GM12864 (cell line): Measurements from ENCODE around the gene SEMA3B.

Experiments used
- DNase-seq: peaks from one replicate; pipeline ENCODE4 v3.0.0-alpha.2; 2011; ENCODE audit warnings: low read depth
- H3K4me3 ChIP-seq: 2 replicates; pipeline ENCODE4 v1.5.1; 2011; ENCODE audit warnings: mild to moderate bottlenecking, low read depth, low read length, control low read depth
- TF ChIP-seq, protein P1 (sequence below): IDR thresholded peaks from 2 replicates; pipeline ENCODE4 v1.5.1; 2011; ENCODE audit warnings: low read depth, mild to moderate bottlenecking, moderate library complexity, low read length, control low read depth, inconsistent platforms; ENCODE audit errors: missing control alignments

The SEMA3B gene

DNA sequence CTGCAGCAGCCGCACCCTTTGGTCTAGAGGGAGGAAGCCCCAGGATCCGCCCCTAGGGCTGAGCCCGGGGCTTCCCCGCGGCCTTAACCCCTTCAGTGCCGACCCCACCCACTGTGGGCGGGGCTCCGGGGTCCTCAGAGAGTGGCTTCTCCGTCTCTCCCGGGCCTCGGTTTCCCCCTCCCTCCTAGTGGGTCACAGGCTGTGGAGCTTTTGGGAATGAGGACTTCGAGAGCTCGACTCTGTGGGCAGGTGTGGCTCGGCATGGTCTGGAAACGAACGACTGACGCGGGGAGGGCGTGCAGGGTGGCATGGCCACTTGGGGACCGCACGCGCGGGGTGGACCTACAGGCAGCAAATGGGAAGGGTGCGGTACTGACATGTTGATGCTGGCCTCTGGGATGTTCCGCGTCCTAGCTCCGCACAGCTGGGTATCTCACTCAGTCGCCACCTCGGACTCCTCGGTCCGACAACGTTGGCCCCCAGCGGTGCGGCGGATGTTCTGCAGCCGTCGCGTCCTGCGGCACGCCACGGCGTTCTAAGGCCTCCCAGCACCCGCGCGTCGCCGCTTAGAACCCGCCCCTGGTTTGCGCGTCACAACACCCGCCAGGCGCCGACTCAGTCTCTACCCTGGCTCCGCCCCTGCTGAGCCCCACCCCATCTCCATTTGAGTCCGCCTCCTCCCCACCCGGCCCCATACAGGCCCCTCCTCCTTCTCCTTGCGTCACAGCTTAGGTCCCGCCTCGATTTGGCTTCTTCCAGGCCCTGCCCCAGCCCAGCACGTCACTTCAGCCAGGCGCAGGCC, 30.1 kb downstream of the SEMA3B start, which contains the start of the genes HYAL3 and NAA80:
TSS of gene HYAL3 (minus strand) at position 570 of the 802 bp plus-strand sequence. CDS start 3,803 bp downstream, outside the sequence.
TSS of gene NAA80 (minus strand) at position 570 of the 802 bp plus-strand sequence. CDS start 1,942 bp downstream, outside the sequence.
- TF ChIP-seq, protein P1, sequence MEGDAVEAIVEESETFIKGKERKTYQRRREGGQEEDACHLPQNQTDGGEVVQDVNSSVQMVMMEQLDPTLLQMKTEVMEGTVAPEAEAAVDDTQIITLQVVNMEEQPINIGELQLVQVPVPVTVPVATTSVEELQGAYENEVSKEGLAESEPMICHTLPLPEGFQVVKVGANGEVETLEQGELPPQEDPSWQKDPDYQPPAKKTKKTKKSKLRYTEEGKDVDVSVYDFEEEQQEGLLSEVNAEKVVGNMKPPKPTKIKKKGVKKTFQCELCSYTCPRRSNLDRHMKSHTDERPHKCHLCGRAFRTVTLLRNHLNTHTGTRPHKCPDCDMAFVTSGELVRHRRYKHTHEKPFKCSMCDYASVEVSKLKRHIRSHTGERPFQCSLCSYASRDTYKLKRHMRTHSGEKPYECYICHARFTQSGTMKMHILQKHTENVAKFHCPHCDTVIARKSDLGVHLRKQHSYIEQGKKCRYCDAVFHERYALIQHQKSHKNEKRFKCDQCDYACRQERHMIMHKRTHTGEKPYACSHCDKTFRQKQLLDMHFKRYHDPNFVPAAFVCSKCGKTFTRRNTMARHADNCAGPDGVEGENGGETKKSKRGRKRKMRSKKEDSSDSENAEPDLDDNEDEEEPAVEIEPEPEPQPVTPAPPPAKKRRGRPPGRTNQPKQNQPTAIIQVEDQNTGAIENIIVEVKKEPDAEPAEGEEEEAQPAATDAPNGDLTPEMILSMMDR = peak; percentile 55
- H3K4me3 ChIP-seq = peak within 1 kb of the TSS; percentile 75
- DNase-seq = peak; percentile 96

DNA sequence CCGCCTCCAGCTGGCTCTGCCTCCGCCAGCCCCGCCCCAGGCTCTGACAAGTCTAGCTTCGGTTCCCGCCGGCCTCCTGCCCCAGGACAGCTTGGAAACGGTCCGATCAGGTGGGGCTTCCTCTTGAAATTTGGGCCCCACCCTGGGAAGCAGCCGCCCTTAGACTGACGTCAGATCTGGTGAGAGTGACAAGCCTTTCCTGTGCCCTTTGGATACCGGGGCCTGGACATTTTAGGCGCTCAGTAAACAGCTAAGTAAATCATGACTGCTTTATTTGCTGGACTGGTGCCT, 30.6 kb downstream of the SEMA3B start:
- DNase-seq = no peak
- peak overlapping the region; percentile 62 for H3K4me3 ChIP-seq
- TF ChIP-seq, protein P1 = no peak

DNA sequence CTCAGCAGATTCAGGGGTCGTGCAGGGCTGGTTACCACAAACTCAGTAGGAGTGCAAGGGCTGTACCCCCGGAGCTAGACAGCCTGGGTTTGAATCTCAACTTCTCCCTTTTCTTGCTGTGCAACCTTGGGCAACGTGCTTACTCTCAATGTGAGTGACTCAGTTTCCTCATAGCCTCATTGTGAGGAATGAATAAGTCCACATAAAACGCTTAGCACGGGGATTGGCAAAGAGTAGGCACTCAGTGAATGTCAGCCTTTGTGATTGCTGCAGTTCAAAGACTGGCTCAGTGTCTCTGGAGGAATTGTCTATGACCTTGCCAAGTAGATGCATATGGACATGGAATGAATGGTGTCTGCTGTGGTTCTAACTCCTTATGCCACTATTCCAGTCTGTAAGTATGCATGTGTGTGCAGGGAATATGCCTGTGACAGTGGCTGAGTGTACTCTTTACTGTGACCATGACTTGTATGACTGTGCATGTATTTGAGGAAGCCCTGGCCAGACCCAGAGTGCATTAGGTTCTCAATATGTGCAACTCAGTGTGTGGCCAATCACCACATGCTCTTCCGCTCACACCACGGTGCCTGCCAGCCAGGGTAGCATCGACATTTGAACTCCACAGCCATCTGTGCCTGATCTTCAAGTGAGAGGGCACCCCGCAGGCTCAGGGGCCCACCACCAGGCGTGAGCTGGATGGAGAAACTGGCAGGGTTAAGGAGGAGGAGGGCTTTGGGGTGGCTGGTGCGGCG, 31.2 kb downstream of the SEMA3B start:
- no peak for DNase-seq
- TF ChIP-seq, protein P1 = no peak
- peak overlapping the region; percentile 62 for H3K4me3 ChIP-seq

DNA sequence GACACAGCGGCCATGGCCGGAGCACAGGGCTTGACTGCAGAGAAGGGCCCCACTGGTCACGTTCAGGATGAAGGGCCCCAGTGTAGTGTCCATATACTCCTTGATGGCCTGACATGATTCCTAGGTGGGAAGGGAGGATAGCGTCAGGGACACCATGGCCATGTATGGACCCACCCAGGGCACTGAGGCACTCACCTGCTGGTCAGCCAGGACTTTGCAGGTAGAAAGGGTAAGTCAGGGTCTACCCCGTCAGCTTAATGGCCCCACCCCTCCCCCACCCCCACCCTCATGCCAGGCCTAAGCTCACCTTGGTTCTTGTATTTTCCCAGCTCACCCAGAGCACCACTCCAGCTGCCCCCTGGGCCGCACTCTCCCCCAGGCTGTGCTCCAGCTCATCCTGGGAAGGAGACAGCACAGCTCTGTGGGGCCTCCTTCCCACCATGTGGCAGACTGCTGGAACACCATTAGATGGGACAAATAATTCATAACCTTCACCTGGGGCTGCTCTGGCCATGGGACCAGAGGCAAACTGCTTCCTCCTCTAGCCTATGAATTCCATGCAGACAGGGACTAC, 31.8 kb downstream of the SEMA3B start:
- DNase-seq = no peak
- H3K4me3 ChIP-seq = peak overlapping the region; percentile 62
- TF ChIP-seq, protein P1 = no peak

DNA sequence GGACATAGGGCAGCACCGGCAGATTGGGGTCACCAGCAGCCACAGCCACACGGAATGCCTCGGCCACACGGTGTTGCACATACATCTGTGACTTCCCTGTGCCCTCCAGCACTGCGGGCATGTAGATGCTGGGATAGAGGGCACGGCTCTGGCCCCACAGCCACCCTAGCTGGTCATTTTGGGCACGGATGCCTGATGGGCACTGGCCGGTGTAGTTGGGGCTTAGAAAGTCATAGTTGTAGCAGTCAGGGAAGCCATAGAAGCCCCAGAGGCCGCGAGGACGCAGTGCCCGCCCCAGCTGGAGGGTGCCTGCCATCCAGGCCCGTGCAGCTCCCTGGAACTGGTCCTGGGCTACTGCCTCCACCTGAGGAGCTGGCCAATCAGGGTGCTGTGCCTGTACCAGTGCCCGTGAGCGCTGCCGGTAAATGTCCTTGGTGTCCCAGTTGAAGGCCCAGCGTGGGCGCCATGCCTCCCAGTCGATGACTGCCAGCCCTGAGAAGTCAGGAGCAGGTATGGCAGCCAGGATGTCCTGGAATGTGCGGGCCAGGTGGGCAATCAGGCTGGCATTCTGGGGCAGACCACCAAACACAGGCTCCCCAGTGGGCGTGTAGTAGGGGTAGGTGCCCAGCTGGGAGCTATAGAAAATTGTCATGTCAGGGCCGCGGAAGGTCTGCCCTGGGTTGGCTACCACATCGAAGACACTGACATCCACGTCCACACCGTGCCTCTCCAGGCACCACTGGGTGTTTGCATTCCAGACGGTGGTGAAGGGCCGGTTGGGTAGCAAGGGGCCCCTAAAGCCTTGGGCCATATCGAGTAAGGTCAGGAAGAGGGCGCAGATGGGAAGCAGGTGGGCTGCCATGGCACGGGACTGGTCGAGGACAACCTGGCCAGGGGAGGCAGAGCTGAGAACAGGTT, 33.4 kb downstream of the SEMA3B start:
- DNase-seq = no peak
- H3K4me3 ChIP-seq = no peak overlapping the region
- TF ChIP-seq, protein P1 = no peak
